Caco-2 (cell line): ENCODE measurements around the gene ACTL8. TPM values are rescaled to one million over a fixed set of nuclear protein-coding genes. Genes with fewer than 3 reads are reported as not detected.

Source experiments
- BruUV-seq: library from RNA; stranded (reverse); fragments of 400-500 nt; replicated peaks from 2 replicates; lab custom pipeline; 2021; lab: Mats Ljungman, UMichigan
- CTCF ChIA-PET: fragments of 300-600 bp; sonication (Branson Sonifier 250); formaldehyde crosslinking; loops from one replicate; lab custom pipeline; 2022; ENCODE audit warnings: antibody characterized with exemption; lab: Charles Lee
- POLR2A ChIA-PET: fragments of 300-600 bp; sonication (Branson Sonifier 250); formaldehyde crosslinking; loops from one replicate; lab custom pipeline; 2022; ENCODE audit warnings: antibody characterized with exemption; lab: Charles Lee
- DNase-seq, 2 experiments: peaks; one replicate each; pipeline versions ENCODE4 v3.0.0 to v3.0.0-alpha.2; 2020 to 2022
- H3K27me3 ChIP-seq: replicated peaks from 2 replicates; pipeline ENCODE4 v1.6.0; 2011; ENCODE audit warnings: low read length; ENCODE audit not compliant: control insufficient read depth, insufficient read depth
- H3K36me3 ChIP-seq: 2 replicates; pipeline ENCODE4 v1.5.1; 2011; ENCODE audit warnings: low read length; ENCODE audit not compliant: control insufficient read depth, insufficient read depth
- H3K4me1 ChIP-seq: fragments of 250-450 bp; sonication (Bioruptor Pico); 2 replicates; pipeline ENCODE4 v1.5.1; 2020; ENCODE audit warnings: mild to moderate bottlenecking
- H3K4me3 ChIP-seq: 2 replicates; pipeline ENCODE4 v1.5.1; 2011; ENCODE audit warnings: low read depth, mild to moderate bottlenecking, control low read depth, low read length
- H3K9me3 ChIP-seq: fragments of 250-450 bp; sonication (Bioruptor Pico); 2 replicates; pipeline ENCODE4 v1.5.1; 2020; ENCODE audit warnings: mild to moderate bottlenecking, moderate library complexity
- H3K27ac Mint-ChIP-seq: one replicate; pipeline ENCODE4 v1.8.0; 2022; ENCODE audit warnings: mixed read lengths; ENCODE audit not compliant: unreplicated experiment
- H3K27me3 Mint-ChIP-seq: one replicate; pipeline ENCODE4 v1.8.0; 2022; ENCODE audit warnings: mixed read lengths; ENCODE audit not compliant: insufficient read depth, unreplicated experiment
- H3K36me3 Mint-ChIP-seq: one replicate; pipeline ENCODE4 v1.8.0; 2022; ENCODE audit warnings: mild to moderate bottlenecking, mixed read lengths; ENCODE audit not compliant: insufficient read depth, unreplicated experiment
- H3K4me1 Mint-ChIP-seq: one replicate; pipeline ENCODE4 v1.8.0; 2022; ENCODE audit warnings: low read depth, mixed read lengths; ENCODE audit not compliant: unreplicated experiment
- H3K4me3 Mint-ChIP-seq: one replicate; pipeline ENCODE4 v1.8.0; 2022; ENCODE audit warnings: mild to moderate bottlenecking, moderate library complexity, mixed read lengths; ENCODE audit not compliant: unreplicated experiment
- H3K9me3 Mint-ChIP-seq: one replicate; pipeline ENCODE4 v1.8.0; 2022; ENCODE audit warnings: mixed read lengths; ENCODE audit not compliant: unreplicated experiment
- CTCF ChIP-seq, 2 experiments: fragments of 200-600 bp in 1 of 2; IDR thresholded peaks; 1 replicate in 1 of 2; 2 replicates in 1 of 2; pipeline versions ENCODE4 v1.5.1 to v1.8.0; 2011 to 2022; ENCODE audit warnings: antibody characterized with exemption in 1 of 2, control low read depth in 1 of 2, inconsistent platforms in 1 of 2, low read depth in 1 of 2, low read length in 1 of 2, mild to moderate bottlenecking in 1 of 2, moderate library complexity in 1 of 2; ENCODE audit not compliant: insufficient read depth in 1 of 2, severe bottlenecking in 1 of 2, unreplicated experiment in 1 of 2
- intact Hi-C: fragments of 100-400 bp; cut with micrococcal nuclease; formaldehyde crosslinking; loops from one replicate; pipeline ENCODE4 v1.10.0; 2022; ENCODE audit not compliant: unreplicated experiment
- total RNA-seq: library from RNA; stranded (reverse); gene quantifications from 2 replicates; pipeline ENCODE4 v1.2.3, GENCODE V29; 2022

Gene ACTL8
- total RNA-seq, 1 experiment from 2014 or later = 79.3 TPM

DNA sequence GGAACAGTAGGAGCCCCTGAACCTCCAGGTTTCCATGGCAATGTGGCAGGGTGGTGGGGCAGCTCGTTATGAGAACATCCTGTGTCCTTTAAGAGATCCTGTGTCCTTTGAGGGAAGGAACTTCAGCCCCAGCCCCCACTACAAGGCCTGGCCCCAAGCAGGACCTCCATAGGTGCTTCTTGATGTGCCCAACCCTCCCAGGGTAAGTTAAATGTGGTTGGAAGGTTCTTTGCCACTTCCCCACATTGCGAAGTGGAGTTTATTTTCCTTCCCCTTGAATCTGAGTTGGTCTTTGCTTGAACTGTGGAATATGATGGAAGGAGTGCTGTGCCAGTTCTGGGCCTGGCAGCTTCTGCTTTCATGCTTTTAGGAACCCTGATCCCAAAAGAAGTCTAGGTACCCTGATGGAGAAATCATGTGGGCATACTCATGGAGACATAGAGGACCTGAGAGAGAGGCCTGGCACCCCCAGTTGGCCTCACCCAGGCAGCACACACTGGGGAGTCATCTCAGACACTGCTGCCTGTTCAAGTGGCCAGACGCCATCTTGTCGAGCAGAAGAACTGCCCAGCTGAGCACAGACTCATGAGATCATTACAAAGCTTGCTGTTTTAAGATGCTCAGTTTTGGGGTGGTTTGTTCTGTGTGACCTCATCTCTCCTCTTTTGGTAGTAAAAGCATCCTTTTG, 44.1 kb upstream of the ACTL8 start:
- Histone ChIP-seq H3K4me3 (no peak overlapping the region), H3K36me3 (no peaks in the 10 kb centered on the region), H3K9me3 (no peaks in the 10 kb centered on the region), H3K4me1 (no peaks in the 10 kb centered on the region), H3K27me3 (no peaks in the 10 kb centered on the region)
- BruUV-seq = no TSS peak
- CTCF ChIA-PET = no interaction called here
- Mint-ChIP-seq H3K9me3 (no peaks in the 10 kb centered on the region), H3K4me3 (no peak overlapping the region), H3K27me3 (peaks cover 2% of the 10 kb centered on the region), H3K36me3 (no peaks in the 10 kb centered on the region), H3K4me1 (no peaks in the 10 kb centered on the region), H3K27ac (no peak overlapping the region)
- DNase-seq = no peak
- TF ChIP-seq CTCF (IDR thresholded peaks at IDR 0.05; ENCODE audit: insufficient read depth in 1 of 2, low read depth in 1 of 2, low read length in 1 of 2, severe bottlenecking in 1 of 2, unreplicated experiment in 1 of 2) = no peak
- POLR2A ChIA-PET = no interaction called here
- intact Hi-C loops = no loop called here

GRCh38 chr1:17711577-17711910, 43.6 kb upstream of the ACTL8 start:
- Mint-ChIP-seq H3K27ac (no peak overlapping the region), H3K36me3 (no peaks in the 10 kb centered on the region), H3K4me3 (no peak overlapping the region), H3K9me3 (no peaks in the 10 kb centered on the region), H3K4me1 (no peaks in the 10 kb centered on the region), H3K27me3 (peaks cover 2% of the 10 kb centered on the region)
- ChIA-PET CTCF (no interaction called here), POLR2A (no interaction called here)
- H3K9me3 ChIP-seq = no peaks in the 10 kb centered on the region
- H3K27me3 ChIP-seq = no peaks in the 10 kb centered on the region
- no peak overlapping the region for H3K4me3 ChIP-seq
- BruUV-seq = no TSS peak
- TF ChIP-seq CTCF (IDR thresholded peaks at IDR 0.05; ENCODE audit: insufficient read depth in 1 of 2, low read depth in 1 of 2, low read length in 1 of 2, severe bottlenecking in 1 of 2, unreplicated experiment in 1 of 2) = no peak
- DNase-seq = no peak
- no peaks in the 10 kb centered on the region for H3K4me1 ChIP-seq
- intact Hi-C loops = no loop called here
- no peaks in the 10 kb centered on the region for H3K36me3 ChIP-seq

DNA sequence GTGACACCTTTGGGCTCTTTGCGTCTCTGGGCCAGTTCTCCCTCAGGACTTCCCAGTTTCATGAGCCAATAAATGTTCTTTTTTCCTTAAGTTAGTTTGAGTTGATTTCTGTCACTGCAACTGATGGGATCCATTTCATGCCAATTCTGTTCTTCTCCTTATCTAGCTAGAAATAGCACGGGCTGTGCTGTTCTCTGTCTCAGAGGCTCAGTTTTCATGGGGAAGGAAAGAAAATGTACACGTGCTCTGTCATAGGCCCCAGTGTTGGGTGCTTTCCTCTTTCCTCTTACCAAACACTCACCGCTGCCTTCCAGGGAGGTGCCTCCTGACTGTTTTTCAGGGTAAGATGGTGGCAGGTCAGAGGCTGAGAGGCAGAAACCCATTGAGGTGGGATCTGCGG, 43.2 kb upstream of the ACTL8 start:
- CTCF ChIA-PET = no interaction called here
- peaks cover 2% of the 10 kb centered on the region for H3K27me3 Mint-ChIP-seq
- TF ChIP-seq CTCF (IDR thresholded peaks at IDR 0.05; ENCODE audit: insufficient read depth in 1 of 2, low read depth in 1 of 2, low read length in 1 of 2, severe bottlenecking in 1 of 2, unreplicated experiment in 1 of 2) = no peak

More for the DNA sequence above, 43.2 kb upstream of the ACTL8 start:
- POLR2A ChIA-PET = no interaction called here
- no peak overlapping the region for H3K4me3 Mint-ChIP-seq
- no peaks in the 10 kb centered on the region for H3K36me3 ChIP-seq
- no peaks in the 10 kb centered on the region for H3K9me3 ChIP-seq
- H3K4me1 Mint-ChIP-seq = no peaks in the 10 kb centered on the region
- no peak for DNase-seq
- H3K27me3 ChIP-seq = no peaks in the 10 kb centered on the region
- no peak overlapping the region for H3K27ac Mint-ChIP-seq
- no peak overlapping the region for H3K4me3 ChIP-seq
- no peaks in the 10 kb centered on the region for H3K4me1 ChIP-seq
- no TSS peak for BruUV-seq
- H3K9me3 Mint-ChIP-seq = no peaks in the 10 kb centered on the region
- intact Hi-C loops = no loop called here
- no peaks in the 10 kb centered on the region for H3K36me3 Mint-ChIP-seq
